Hepatocyte (in vitro differentiated cells): ENCODE data around the gene FMN1.

Experiments used
- EZH2 ChIP-seq: fragments of 200-600 bp; sonication (generic); IDR thresholded peaks from 2 replicates; pipeline ENCODE4 v1.6.1; 2016; ENCODE audit warnings: antibody characterized with exemption, mild to moderate bottlenecking, borderline replicate concordance
- EZH2phosphoT487 ChIP-seq: fragments of 200-600 bp; sonication (generic); IDR thresholded peaks from one replicate; pipeline ENCODE4 v1.6.1; 2018; ENCODE audit warnings: antibody characterized with exemption, mild to moderate bottlenecking, low read depth, moderate library complexity; ENCODE audit not compliant: unreplicated experiment, severe bottlenecking
- TF ChIP-seq, protein P1 (sequence below): fragments of 200-600 bp; sonication (generic); IDR thresholded peaks from 2 replicates; pipeline ENCODE4 v1.5.1; 2016; ENCODE audit warnings: antibody characterized with exemption, mild to moderate bottlenecking; ENCODE audit not compliant: poor library complexity

DNA sequence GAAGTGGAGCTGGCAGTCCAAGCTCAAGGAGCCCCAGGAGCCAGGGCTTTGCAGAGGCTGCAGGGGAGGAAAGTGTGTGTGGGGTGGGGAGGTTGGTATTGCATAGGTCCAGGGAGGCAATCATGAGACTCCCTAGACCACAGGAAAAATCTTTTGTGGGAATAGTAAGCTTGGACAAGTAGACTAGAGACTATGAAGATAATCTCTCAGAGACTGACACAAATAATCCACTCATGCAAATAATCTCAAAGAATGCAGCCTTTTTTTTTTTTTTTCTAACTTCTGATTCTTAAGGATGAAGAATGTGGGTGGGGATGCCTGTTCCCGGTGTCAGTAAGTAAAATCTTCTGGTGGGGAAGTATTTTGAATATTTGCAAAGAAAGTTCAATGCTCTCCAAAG lies 363.0 kb downstream of the FMN1 start:
- TF ChIP-seq, protein P1, sequence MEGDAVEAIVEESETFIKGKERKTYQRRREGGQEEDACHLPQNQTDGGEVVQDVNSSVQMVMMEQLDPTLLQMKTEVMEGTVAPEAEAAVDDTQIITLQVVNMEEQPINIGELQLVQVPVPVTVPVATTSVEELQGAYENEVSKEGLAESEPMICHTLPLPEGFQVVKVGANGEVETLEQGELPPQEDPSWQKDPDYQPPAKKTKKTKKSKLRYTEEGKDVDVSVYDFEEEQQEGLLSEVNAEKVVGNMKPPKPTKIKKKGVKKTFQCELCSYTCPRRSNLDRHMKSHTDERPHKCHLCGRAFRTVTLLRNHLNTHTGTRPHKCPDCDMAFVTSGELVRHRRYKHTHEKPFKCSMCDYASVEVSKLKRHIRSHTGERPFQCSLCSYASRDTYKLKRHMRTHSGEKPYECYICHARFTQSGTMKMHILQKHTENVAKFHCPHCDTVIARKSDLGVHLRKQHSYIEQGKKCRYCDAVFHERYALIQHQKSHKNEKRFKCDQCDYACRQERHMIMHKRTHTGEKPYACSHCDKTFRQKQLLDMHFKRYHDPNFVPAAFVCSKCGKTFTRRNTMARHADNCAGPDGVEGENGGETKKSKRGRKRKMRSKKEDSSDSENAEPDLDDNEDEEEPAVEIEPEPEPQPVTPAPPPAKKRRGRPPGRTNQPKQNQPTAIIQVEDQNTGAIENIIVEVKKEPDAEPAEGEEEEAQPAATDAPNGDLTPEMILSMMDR: no peak
- TF ChIP-seq EZH2 (no peak), EZH2phosphoT487 (no peak)
